KBM-7 (cell line): ENCODE results near the gene IMMP2L.
A peak's percentile ranks its signal among the peaks of the same experiment; 100 is the strongest.

ENCODE experiments used
- DNase-seq: peaks from one replicate; pipeline ENCODE4 v3.0.0-alpha.2; 2015
- in situ Hi-C: fragments of 300-500 bp; cut with MboI; formaldehyde crosslinking; loops from 2 replicates; pipeline ENCODE4 v1.14.3; 2020; ENCODE audit warnings: low sequenced_read_pairs, low pct_unique_long_range_greater_than_20kb, mixed read lengths

The IMMP2L gene

DNA sequence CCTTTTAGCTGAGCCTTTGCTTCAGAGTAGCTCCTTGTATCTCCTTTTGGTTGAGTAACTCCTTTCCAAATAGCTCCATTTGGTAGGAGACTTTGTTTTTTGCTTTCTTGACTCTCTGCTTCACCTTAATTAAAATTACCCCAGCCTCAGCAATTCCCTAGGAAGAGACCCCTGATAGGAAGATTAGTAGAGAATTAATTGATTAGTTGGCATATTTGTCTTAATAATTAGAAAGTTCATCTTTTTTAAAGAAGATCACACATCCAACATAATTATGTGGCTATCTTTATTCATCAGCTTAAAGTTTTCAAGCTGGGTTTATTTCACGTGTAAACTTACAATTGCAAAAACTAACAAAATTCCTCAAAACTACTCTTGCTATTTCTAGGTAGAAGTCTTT is 352.2 kb downstream of the IMMP2L start:
- in situ Hi-C loops, result no loop called here
- DNase-seq, result no peak

DNA sequence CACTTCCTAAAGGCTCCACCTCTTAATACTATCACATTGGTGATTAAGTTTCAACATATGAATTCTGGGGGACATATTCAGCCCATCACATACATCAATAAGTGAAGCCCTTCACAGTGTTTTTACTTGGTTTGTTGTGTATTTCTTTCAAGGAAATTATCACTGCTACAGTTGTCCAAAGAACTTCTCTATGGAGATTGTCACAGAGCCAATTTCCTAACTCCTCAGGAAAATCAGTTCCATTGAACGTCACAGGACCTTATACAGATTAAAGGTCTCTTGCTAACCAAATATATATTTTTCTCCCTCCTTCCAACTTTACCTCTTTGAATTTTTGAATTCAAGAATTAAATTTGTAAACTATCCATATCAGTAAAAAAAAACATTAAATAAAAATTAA is 357.0 kb downstream of the IMMP2L start:
- DNase-seq, result no peak

DNA sequence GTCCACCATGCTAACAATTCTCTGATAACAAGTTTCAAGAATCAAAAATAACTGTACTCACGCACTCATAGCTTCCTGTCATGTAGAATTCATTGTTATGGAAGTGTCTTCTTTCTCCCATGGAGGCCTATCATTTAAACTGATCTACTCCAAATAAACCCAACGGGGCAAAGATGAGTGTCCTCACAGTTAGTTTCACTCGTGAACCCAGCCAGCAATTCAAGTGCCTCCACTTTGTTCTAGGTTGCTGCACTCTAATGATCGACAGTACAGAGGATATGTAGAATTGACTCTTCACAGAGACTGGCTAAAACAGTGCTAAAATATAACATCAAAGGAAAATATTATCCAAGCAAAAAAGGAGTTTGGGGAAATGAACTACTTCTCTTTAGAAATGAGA is 360.0 kb downstream of the IMMP2L start:
- no peak for DNase-seq
- in situ Hi-C loops, result no loop called here

More for the DNA sequence above, 357.0 kb downstream of the IMMP2L start:
- in situ Hi-C loops, result no loop called here

DNA sequence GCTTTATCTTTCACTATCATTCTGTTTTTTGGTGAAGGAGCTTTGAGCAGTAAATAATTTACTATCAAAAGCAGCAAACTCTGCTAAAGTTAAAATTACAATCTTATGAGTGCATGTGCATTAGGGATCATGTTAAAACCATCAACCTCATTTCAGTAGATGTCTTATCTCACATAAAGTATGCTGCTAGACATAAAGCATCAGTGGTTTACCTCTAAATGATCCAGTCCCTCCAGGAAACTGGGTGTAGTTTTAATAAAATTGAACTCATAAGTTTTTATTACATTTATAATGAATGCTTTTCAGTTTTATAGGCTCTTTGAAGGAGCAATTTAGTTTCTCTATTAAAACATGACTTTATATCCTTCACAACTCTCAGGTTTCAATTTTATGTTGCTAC is 362.6 kb downstream of the IMMP2L start:
- in situ Hi-C loops, result no loop called here
- no peak for DNase-seq

DNA sequence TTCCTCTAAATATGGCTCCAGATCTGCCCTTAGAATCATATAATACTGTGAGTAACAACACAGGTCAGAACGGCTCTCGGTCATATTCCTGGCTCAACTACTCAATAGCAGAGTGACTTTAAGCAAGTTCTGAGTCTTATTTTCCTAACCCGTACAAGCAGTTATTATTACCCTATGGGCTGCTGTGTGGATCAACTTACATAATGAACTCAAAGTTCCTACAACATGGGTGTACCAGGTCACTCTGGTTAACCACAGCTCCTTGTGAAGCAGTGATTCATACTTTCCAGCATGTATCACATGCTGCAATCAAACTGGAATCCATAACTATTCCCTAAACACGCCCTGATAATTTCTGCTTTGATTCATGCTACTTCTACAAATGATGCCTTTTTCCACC is 364.0 kb downstream of the IMMP2L start:
- in situ Hi-C loops, result no loop called here
- peak; percentile 1 for DNase-seq

DNA sequence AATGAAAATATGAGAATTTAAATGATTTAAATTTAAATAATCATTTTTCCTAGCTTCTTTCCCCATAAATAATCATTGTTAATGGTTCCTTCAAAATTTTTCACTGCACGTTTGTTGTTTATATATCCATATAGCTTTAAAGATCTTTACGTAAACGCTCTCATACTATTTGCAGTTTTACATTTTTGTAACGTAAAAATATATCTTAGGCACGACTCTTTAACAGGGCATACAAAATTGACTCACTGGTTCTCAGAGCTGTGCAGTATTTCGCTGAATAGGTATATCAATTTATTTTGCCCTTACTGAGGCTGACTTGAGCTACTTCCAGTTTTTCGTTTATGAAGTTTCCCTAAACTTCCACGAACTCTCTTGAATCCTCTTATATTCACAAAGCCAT is 365.6 kb downstream of the IMMP2L start:
- in situ Hi-C loops, result no loop called here
- no peak for DNase-seq

DNA sequence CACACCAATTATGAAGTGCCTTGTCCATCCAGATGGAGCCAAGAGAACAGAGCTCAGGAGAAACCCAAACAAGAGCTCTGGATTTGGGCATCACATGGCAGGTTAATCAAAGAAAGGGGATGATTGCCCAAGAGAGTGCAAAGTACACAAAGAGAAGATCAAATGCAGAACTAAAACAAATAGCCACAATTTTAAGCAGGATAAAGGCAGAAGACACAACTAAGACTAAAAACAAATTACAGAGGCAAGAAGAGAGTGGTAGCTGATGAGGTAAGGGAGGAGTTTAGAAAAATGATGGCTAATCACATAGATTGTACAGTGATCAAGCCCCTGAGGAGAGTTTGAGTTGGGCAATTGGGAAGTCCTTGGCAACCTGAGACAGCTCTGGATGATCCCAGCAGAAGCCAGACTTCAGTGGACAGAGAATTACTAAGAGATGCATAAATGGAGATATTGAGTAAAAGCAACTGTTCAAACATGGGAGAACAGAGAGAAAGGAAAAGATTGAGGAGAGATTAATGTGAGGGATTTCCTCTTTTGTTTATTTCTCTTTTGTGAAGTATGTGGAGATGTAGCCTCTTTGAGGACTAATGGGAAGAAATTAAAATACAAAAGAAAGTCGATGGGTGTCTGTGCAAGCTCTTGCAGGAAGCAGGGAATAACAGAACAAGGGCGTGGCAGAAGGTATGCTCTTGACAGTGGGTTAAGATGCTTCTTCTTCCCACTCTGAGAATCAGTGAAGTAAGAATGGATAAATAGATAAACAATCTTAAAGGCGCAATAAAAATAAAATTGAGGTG is 369.5 kb downstream of the IMMP2L start:
- no peak for DNase-seq
- in situ Hi-C loops, result no loop called here

DNA sequence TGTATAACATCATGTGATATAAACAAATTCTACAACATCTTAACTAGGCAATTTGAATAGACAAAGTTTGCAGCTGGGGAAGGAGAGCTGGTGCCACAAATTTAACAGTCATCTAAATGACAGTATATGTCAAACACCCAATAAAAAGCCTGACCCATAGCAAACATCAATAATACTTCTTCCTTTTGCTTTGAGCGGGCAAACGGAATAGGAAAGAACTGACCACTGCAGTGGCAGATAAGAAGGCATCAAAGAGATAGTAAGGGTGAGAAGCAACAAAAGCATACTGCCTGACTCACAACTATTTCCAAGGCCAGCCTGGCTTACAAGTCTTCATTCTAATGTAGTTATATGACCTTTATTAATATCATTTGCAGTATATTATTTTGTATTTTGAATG is 371.5 kb downstream of the IMMP2L start:
- no peak for DNase-seq
- in situ Hi-C loops, result no loop called here

DNA sequence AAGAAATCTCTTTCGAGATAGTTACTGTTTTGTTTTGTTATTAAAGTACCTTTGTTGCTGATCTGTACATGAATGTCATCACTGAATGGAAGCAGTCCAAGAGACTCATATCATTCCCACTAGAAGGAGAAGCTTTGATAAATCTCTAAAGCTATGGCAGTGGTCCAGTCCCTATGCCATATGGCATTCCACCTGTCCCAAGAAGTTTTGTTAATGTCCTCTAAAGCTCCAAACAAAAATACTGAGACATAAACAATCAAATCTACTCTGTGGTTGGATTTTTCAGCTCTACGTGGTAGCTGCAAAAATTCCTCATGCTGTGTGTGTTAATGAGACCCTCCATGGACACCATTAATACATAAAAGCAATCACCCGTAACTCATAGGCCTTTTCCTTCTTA is 377.3 kb downstream of the IMMP2L start:
- DNase-seq, result no peak
- in situ Hi-C loops, result no loop called here

DNA sequence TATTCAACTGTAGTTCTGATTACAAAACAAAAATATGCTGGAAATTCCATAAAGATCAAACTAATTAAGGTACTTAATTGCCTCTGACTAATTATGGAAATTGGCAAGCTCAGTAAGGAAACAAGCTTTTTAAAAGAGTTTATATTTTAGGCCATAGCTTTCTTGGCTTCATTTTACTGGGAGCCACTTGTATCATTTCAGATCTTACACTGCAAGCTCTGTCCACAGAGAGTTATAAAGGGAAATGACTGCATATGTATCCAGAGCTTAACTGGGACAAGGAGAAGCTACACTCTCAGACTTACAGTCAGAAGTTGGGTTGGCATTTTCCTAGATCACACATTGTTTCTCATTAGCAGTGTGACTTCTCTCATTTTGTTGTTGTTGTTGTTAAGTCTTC is 379.0 kb downstream of the IMMP2L start:
- no peak for DNase-seq
- in situ Hi-C loops, result no loop called here

DNA sequence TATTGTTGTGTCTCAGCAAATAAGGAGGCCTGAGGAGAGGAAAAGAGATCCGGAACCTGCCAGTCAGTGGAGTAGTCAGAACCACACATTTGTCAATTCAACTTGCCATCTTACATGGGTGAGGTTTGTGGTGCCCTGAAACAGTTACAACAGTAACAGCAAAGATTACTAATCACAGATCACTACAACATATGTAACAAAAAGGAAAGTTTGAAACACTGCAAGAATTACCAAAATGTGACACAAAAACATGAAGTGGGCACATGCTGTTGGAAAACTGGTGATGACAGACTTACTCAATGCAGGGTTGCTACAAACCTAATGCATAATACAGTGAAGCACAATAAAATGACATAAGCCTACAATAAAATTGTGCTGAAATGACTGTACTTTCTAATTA is 382.0 kb downstream of the IMMP2L start:
- in situ Hi-C loops, result no loop called here
- DNase-seq, result no peak

DNA sequence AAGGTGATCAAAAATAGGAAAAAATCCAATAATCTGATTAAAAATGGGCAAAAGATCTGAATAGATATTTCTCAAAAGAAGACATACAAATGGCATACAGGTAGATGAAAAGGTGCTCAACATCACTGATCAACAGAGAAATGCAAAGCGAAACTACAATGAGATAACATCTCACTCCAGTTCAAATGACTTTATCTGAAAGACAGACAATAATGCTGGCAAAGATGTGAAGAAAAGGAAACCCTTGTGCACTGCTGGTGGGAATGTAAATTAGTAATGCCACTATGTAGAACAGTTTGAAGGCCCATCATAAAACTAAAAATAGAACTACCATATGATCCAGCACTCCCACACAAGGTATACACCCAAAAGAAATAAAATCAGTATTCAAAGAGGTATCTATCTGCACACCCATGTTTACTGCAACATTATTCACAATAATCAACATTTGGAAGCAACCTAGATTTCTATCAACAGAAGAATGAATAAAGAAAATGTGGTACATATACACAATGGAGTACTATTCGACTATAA is 386.3 kb downstream of the IMMP2L start:
- in situ Hi-C loops, result no loop called here
- DNase-seq, result no peak

DNA sequence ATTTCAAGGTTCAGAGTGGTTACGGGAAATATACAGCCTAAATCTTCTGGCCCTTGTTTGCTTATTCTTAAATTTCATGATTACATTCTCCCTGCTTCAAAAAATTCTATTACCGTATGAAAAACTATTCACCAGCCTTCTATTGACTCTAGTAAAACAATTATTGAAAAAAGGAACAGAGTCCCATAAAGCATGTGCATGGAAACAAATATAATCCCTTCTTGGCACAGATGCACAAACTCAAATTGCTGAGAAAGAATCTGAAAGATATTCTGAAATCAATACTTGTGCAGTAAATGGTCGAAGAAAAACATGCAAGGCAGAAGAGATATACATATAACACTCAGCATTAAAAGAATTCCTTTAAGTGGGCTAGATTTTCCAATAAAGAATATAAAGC is 387.8 kb downstream of the IMMP2L start:
- in situ Hi-C loops, result no loop called here
- DNase-seq, result no peak

DNA sequence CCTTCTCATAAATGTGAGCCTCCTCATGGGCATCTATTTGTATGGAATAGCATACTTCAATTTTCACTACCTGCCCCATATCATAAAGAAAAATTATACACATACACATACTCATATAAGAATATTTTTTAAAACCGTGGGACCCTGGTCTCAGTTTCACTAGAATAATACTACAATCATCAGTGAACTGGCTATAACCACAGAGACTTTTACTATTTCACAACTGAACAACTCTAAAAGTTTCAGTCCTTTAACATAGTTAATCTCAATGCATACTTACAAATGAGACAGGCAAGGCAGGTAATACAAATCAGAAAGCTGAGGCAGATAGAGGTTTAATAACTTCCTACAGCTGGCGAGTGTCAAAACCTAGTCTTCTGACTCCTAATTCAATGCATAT is 388.3 kb downstream of the IMMP2L start:
- in situ Hi-C loops, result no loop called here
- DNase-seq, result no peak

DNA sequence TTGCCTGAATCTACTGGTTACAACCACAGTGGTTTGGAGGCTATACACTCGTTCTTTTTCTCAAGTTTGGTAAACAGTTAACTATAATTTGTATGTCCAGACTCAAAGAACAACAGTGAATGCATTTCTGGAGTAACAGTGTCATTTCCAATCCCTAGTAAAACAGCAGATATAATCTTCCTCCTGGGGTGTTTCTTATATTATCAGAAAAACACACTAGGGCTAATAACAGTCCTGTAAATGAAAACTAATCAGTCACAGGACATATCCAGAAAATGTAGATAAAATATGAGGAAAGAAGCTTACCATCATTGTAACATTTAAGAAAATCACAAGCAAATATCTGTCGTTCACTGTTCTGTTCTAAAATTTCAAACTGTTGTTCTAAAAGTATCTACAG is 388.8 kb downstream of the IMMP2L start:
- DNase-seq, result no peak
- in situ Hi-C loops, result no loop called here

DNA sequence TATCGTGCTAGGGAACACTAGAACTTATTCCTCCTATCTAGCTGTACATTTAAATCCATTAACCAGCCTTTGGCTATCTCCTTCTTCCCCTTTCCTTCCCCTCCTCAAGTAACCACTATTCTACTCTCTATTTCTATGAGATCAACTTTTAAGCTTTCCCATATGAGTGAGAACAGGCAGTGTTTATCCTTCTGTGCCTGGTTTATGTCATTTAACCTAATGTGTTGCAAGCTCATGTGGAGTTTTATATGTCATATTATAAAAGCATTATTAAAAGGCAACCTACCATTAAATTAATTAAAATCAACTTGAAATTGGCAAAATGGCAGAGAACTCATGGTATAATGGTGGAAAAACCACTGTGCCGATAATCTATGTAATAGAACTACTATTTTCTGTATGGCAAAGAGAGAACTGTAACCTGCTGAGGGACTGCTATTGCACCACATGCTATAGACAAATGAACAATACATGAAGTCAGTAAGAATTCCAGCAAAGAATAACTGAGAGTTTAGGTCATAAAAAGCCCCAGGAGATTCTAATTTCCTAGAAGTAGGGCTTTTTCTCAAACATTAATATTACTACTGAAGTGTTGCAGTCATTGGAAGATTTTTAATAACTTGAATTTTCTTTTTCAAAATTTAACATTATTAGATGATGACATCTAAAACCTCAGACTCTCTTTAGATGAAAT is 389.6 kb downstream of the IMMP2L start:
- in situ Hi-C loops, result no loop called here
- no peak for DNase-seq

DNA sequence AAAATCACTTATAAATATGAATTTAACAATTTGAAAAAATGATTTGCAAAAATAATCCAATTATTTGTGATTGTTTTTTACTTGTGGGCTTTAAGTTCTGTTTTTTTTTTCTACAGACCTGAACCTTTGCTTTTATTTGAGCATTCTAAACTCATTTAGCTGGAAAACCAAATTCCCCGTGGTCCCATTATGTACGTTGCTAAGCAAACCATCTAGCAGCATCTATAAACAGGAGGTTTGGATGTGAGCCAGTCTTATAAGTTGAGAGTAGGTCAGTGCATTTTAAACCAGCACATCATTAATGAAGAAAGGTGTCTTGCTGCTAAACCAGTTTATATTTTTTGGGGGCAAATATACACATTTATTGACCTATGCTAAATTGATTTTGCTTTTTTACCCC is 394.1 kb downstream of the IMMP2L start:
- DNase-seq, result no peak
- in situ Hi-C loops, result no loop called here

DNA sequence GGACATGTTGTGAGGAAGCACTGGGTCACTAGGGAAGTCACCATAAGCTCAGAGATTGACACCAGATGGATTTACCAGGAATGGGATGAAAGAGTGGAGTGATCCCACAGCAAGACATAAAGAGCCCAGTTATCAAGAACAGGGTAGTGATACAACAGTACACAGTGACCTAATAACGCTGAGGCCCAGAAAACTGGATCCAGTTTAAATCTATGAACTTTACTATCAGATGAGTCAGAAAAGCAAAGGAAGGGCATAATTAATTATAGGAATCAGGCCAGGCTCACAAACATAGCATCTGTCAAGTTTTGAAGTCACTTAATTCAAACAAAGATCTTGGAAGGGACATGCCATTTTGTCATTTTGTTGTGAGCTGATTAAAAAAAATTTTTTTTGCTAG is 397.9 kb downstream of the IMMP2L start:
- in situ Hi-C loops, result no loop called here
- DNase-seq, result no peak

DNA sequence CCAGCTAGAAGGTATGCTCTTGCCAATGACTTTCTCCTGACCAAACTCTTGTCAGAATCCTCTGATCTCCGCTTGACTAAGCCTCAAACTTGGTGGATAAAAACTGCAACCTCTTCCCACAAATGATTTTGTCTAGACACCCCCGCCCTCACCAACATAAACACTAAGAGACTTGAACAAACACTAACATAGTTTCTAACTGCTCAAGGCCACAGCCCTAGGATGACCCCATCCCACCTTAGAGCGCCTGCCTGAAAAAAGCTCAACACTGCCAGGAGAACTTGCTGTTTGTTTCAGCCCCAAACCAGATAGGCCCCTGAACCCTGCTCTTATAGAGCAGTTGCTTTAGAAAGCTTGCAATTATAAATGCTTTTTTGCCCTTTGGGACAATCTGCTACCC is 399.6 kb downstream of the IMMP2L start:
- in situ Hi-C loops, result no loop called here
- DNase-seq, result no peak

DNA sequence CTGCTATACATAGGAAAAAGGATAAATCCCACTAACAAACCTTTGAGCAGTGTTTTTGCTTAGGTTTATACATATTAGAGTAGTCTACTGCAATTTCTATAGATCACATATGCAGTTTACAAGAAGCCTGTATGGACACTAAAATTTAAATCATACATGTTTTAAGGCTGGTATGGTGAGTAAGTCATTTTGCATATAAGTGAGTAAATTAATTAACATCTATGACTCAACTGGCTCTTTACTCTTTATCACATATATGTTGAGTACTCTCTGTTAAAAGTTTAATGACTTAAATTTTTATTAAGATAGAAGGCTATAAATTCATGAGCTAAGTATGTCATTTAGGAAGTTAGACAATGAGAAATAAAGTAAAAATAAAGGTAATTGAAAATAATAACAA is 402.0 kb downstream of the IMMP2L start:
- DNase-seq, result no peak
- in situ Hi-C loops, result no loop called here

DNA sequence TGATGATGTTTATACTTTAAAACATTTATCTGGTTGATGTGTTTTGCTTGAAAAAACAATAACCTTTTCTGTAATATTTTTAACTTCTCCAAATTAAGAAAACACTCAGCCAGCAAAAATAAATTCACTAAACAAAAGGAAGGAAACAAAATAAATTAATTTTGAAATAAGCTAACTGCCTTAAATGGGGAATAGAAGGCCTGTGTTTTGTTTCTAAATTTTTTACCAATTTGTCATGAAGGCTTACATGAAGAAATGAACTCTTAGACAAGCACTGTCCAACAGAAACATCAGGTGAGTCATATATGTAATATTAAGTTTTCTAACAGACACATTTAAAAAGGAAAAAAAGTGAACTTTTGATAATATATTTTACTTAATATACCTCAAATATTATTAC is 402.9 kb downstream of the IMMP2L start:
- DNase-seq, result no peak
- in situ Hi-C loops, result no loop called here
